Mesendoderm (in vitro differentiated cells): ENCODE data around the gene NPY4R. TPM values are rescaled to one million over a fixed set of nuclear protein-coding genes. Genes with fewer than 3 reads are reported as not detected.
"Not testable (repeated sequence)": the region's sequence is repeated elsewhere in the genome, so short reads cannot be mapped to it uniquely, and the experiment has no call there.

Source experiments
- DNase-seq: peaks from one replicate; pipeline ENCODE4 v3.0.0; 2013
- H2AK5ac ChIP-seq: 2 replicates; pipeline ENCODE4 v1.6.1; 2013; ENCODE audit warnings: low read length, inconsistent platforms
- H2BK120ac ChIP-seq: 2 replicates; pipeline ENCODE4 v1.6.1; 2013; ENCODE audit warnings: low read depth, mild to moderate bottlenecking, low read length, moderate library complexity, mixed read lengths
- H2BK15ac ChIP-seq: replicated peaks from 2 replicates; pipeline ENCODE4 v1.6.1; 2013; ENCODE audit warnings: low read depth, mild to moderate bottlenecking, moderate library complexity
- H2BK5ac ChIP-seq: 2 replicates; pipeline ENCODE4 v1.6.1; 2013; ENCODE audit warnings: low read length, inconsistent platforms
- H3K18ac ChIP-seq: 2 replicates; pipeline ENCODE4 v1.6.1; 2013; ENCODE audit warnings: mild to moderate bottlenecking, low read length, mixed read lengths
- H3K23ac ChIP-seq: one replicate; pipeline ENCODE4 v1.6.1; 2013; ENCODE audit warnings: low read length
- H3K27ac ChIP-seq: 2 replicates; pipeline ENCODE4 v1.5.1; 2013; ENCODE audit warnings: low read depth, mild to moderate bottlenecking, inconsistent platforms, low read length, moderate library complexity
- H3K27me3 ChIP-seq: 2 replicates; pipeline ENCODE4 v1.6.1; 2013; ENCODE audit warnings: low read length, control low read depth, mild to moderate bottlenecking, inconsistent platforms; ENCODE audit not compliant: insufficient read depth, poor library complexity
- H3K36me3 ChIP-seq: 2 replicates; pipeline ENCODE4 v1.6.1; 2013; ENCODE audit warnings: low read length, inconsistent platforms; ENCODE audit not compliant: control insufficient read depth, insufficient read depth
- H3K4ac ChIP-seq: one replicate; pipeline ENCODE4 v1.6.1; 2013; ENCODE audit warnings: low read depth, mild to moderate bottlenecking, low read length, moderate library complexity
- H3K4me1 ChIP-seq: 2 replicates; pipeline ENCODE4 v1.6.1; 2013; ENCODE audit warnings: low read depth, low read length, inconsistent platforms; ENCODE audit not compliant: control insufficient read depth
- H3K4me2 ChIP-seq: 2 replicates; pipeline ENCODE4 v1.6.1; 2013; ENCODE audit warnings: low read length
- H3K4me3 ChIP-seq: 2 replicates; pipeline ENCODE4 v1.5.1; 2013; ENCODE audit warnings: mild to moderate bottlenecking, low read length
- H3K56ac ChIP-seq: one replicate; pipeline ENCODE4 v1.6.1; 2013; ENCODE audit warnings: low read length
- H3K79me1 ChIP-seq: 2 replicates; pipeline ENCODE4 v1.6.1; 2013; ENCODE audit warnings: low read length, inconsistent platforms
- H3K79me2 ChIP-seq: 2 replicates; pipeline ENCODE4 v1.6.1; 2013; ENCODE audit warnings: mild to moderate bottlenecking, low read length; ENCODE audit not compliant: control insufficient read depth, insufficient read depth
- H3K9ac ChIP-seq: 2 replicates; pipeline ENCODE4 v1.6.1; 2013; ENCODE audit warnings: low read length, inconsistent platforms
- H4K5ac ChIP-seq: one replicate; pipeline ENCODE4 v1.6.1; 2013; ENCODE audit warnings: low read length
- H4K8ac ChIP-seq: one replicate; pipeline ENCODE4 v1.6.1; 2013; ENCODE audit warnings: low read depth, mild to moderate bottlenecking, control low read depth, low read length, moderate library complexity
- WGBS: extraction: QIAGEN DNeasy Blood & Tissue Kit; methylation state at CpG from one replicate; pipeline ENCODE4 v1.1.7; 2013; ENCODE audit warnings: low lambda C conversion rate, missing lambda C conversion rate; ENCODE audit not compliant: insufficient coverage; ENCODE audit errors: extremely low coverage; 5-methylcytosine and 5-hydroxymethylcytosine counted together
- polyA plus RNA-seq, 2 experiments: library from polyadenylated mRNA; stranded (reverse); fragments of 200-250 nt; gene quantifications; one replicate each; pipeline ENCODE4 v1.2.3, GENCODE V29; 2013

Gene NPY4R, protein sequence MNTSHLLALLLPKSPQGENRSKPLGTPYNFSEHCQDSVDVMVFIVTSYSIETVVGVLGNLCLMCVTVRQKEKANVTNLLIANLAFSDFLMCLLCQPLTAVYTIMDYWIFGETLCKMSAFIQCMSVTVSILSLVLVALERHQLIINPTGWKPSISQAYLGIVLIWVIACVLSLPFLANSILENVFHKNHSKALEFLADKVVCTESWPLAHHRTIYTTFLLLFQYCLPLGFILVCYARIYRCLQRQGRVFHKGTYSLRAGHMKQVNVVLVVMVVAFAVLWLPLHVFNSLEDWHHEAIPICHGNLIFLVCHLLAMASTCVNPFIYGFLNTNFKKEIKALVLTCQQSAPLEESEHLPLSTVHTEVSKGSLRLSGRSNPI
- 0.11 TPM for polyA plus RNA-seq (2013, experiment 1 of 2)
- 0.03 TPM for polyA plus RNA-seq (2013, experiment 2 of 2)

DNA sequence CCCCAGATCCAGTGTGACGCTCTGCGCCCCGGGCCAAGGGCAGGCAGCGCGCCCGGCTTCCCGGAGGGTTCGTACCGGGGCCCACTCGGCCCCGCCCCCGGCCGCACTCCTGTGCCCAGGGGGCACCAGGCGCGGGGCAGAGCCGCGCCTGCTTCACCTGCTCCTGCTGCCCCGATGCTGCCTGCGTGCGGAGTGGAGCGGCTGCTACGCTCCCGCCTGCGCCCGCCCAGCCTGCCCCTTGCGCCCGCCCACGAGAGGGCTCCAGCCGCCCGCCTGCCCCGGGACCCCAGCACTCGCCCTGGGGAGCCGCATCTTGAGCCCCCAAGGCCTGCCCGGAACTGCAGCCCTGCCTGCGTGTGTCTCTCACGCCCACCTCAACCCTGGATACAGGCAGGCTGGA, at the start of gene NPY4R:
NPY4R (minus strand) TSS at position 194 of the 400 bp plus-strand sequence. CDS start 3,323 bp downstream, outside the sequence.
- not testable (repeated sequence) for H4K5ac ChIP-seq, H3K18ac ChIP-seq, H2BK120ac ChIP-seq, H3K9ac ChIP-seq, H4K8ac ChIP-seq, H3K4me1 ChIP-seq, H3K4ac ChIP-seq, H3K79me1 ChIP-seq, H3K27me3 ChIP-seq, H3K4me2 ChIP-seq, H3K79me2 ChIP-seq, H3K23ac ChIP-seq, H2BK15ac ChIP-seq, H3K27ac ChIP-seq, DNase-seq, H2BK5ac ChIP-seq, H2AK5ac ChIP-seq, H3K36me3 ChIP-seq, H3K56ac ChIP-seq, H3K4me3 ChIP-seq
- no CpG with 5 or more reads among the region's 36 CpGs for WGBS

DNA sequence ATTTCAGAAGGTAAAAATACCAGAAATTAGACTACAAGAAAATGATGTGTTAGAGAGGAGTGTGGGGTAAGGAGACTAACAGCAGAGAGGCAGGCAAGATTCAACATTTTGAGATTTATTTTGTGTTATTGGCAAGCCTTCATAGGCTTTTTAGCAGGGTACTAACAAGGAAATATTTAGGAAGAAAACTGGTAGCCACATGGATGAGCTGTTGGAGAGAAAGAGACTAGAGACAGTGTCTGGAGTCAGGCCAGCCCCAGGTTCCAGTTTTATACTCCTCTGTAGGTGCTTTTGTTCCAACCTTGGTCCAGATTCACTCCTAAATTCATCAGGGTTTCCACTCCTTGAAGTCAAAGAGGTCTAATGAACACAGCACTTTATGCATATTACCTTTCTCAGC, 49.6 kb upstream of the NPY4R start:
- Histone ChIP-seq H3K36me3 (no peaks in the 10 kb centered on the region), H2BK15ac (no peak overlapping the region), H3K27me3 (no peaks in the 10 kb centered on the region), H4K5ac (no peak overlapping the region), H2AK5ac (no peak overlapping the region), H3K56ac (no peak overlapping the region), H4K8ac (no peak overlapping the region), H3K18ac (no peak overlapping the region), H3K4me2 (no peak overlapping the region), H2BK5ac (no peak overlapping the region), H3K79me2 (no peaks in the 10 kb centered on the region), H3K27ac (no peak overlapping the region), H3K23ac (no peak overlapping the region), H2BK120ac (no peak overlapping the region), H3K9ac (no peak overlapping the region), H3K4ac (no peak overlapping the region), H3K4me1 (no peaks in the 10 kb centered on the region), H3K4me3 (no peak overlapping the region), H3K79me1 (no peaks in the 10 kb centered on the region)
- no peak for DNase-seq

DNA sequence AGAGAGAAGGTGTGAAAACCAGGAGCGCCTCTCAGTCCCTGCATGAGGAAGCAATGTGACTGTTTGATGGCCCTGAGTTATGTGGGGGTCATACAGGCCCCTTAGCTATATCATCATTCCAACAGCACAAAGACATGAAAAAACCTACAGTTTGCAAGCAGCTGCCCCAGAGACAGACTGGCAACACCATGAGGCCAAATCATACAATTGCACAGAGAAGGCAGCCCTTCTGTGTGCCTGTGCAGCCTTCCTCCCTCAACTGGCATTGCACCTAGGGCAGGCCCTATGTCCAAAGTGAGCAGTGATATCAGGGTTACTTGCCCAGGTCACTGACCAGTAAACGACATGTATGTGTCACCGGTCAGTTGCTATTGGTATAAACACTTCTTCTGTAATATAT, 49.1 kb upstream of the NPY4R start:
- no peak overlapping the region for H2AK5ac ChIP-seq
- no peaks in the 10 kb centered on the region for H3K27me3 ChIP-seq
- no peak for DNase-seq
- no peak overlapping the region for H3K4me2 ChIP-seq
- no peak overlapping the region for H4K8ac ChIP-seq
- H3K23ac ChIP-seq = no peak overlapping the region
- H3K4ac ChIP-seq = no peak overlapping the region
- H2BK5ac ChIP-seq = no peak overlapping the region
- no peak overlapping the region for H3K56ac ChIP-seq
- no peak overlapping the region for H2BK15ac ChIP-seq
- H3K27ac ChIP-seq = no peak overlapping the region
- H2BK120ac ChIP-seq = no peak overlapping the region
- no peak overlapping the region for H3K4me3 ChIP-seq
- no peak overlapping the region for H3K18ac ChIP-seq
- H3K79me1 ChIP-seq = no peaks in the 10 kb centered on the region
- no peaks in the 10 kb centered on the region for H3K4me1 ChIP-seq
- no CpG with 5 or more reads among the region's 3 CpGs for WGBS
- H3K79me2 ChIP-seq = no peaks in the 10 kb centered on the region
- H3K9ac ChIP-seq = no peak overlapping the region
- no peaks in the 10 kb centered on the region for H3K36me3 ChIP-seq
- no peak overlapping the region for H4K5ac ChIP-seq

DNA sequence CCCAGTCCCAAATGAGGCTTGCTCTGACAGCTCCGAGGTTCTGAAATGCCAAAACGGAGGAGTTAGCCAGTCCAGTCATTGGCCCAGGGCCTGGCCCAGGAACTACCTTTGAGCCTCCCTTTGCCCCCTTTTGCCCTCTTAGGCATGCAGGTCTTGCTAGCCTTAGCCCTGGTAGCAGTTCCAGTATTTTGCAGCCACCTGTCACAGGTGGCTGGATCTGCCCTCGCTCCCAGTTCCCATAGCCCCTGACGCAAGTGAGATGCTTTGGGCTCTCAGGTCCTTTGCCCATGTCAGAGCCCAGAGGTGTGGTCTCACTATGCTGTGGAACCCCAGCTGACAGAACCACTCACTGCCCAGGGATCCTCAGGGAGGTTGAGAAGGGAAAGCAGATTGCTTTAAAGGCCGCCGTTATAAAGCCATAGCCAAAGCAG, 48.7 kb upstream of the NPY4R start:
- DNase-seq = no peak
- no peak overlapping the region for H2BK5ac ChIP-seq

DNA sequence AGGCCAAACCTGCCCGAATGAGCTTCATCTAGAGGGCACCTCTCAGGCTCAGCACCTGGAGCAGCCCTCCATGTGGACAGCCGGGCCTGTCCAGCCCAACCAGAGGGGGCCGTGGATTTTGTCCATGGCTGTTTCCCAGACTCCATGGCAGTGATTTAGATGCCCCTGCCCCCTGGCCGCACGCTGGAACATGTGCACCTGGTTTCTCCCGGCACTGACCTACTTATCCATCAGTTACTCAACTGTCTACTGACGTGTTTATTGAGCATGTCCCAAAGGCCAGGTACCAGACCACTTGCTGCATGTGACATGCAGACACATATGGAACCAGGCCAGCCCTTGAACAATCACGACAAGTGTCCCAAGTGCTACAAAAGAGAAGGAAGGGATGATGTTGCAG, 47.6 kb upstream of the NPY4R start:
- H3K27ac ChIP-seq, H2AK5ac ChIP-seq, H3K4me2 ChIP-seq, DNase-seq, H4K8ac ChIP-seq, H2BK15ac ChIP-seq, H3K79me1 ChIP-seq, H3K27me3 ChIP-seq, H3K23ac ChIP-seq, H2BK5ac ChIP-seq, H2BK120ac ChIP-seq, H3K4me3 ChIP-seq, H4K5ac ChIP-seq, H3K4me1 ChIP-seq, H3K18ac ChIP-seq, H3K56ac ChIP-seq, H3K4ac ChIP-seq, H3K9ac ChIP-seq, H3K36me3 ChIP-seq, H3K79me2 ChIP-seq: not testable (repeated sequence)
- no CpG with 5 or more reads among the region's 8 CpGs for WGBS

More for the DNA sequence above, 48.7 kb upstream of the NPY4R start:
- H3K4me3 ChIP-seq = no peak overlapping the region
- no peak overlapping the region for H3K9ac ChIP-seq
- H3K4ac ChIP-seq = no peak overlapping the region
- WGBS = no CpG with 5 or more reads among the region's 6 CpGs
- no peak overlapping the region for H2BK15ac ChIP-seq
- no peak overlapping the region for H2BK120ac ChIP-seq
- H3K56ac ChIP-seq = no peak overlapping the region
- H3K36me3 ChIP-seq = no peaks in the 10 kb centered on the region
- H3K79me2 ChIP-seq = no peaks in the 10 kb centered on the region
- no peaks in the 10 kb centered on the region for H3K27me3 ChIP-seq
- H2AK5ac ChIP-seq = no peak overlapping the region
- H3K79me1 ChIP-seq = no peaks in the 10 kb centered on the region
- no peak overlapping the region for H4K5ac ChIP-seq
- no peaks in the 10 kb centered on the region for H3K4me1 ChIP-seq
- no peak overlapping the region for H3K4me2 ChIP-seq
- H3K18ac ChIP-seq = no peak overlapping the region
- H4K8ac ChIP-seq = no peak overlapping the region
- H3K23ac ChIP-seq = no peak overlapping the region
- no peak overlapping the region for H3K27ac ChIP-seq

DNA sequence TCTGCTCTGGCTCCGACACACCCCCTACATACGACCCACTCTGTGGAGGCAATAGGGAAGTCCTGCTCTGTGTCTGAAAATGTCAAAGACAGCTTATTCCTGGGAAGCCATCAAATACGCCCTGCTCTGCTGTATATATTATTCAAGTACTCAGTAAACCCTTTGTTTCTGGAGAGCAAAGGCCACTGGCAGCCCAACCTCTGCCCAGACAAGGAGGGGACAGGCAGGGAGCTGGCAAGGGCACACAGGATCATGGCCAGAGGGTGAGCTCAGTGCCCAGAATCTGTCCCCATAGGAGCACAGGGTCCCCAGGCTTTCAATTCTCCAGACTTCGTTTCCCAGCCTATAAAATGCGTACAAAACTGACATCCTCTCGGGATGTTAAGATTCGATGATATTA, 47.0 kb upstream of the NPY4R start:
- H3K27ac ChIP-seq, H3K56ac ChIP-seq, H4K5ac ChIP-seq, H3K27me3 ChIP-seq, H3K4me3 ChIP-seq, H3K23ac ChIP-seq, H3K4me1 ChIP-seq, H2BK120ac ChIP-seq, H3K18ac ChIP-seq, DNase-seq, H3K9ac ChIP-seq, H4K8ac ChIP-seq, H3K4me2 ChIP-seq, H2BK15ac ChIP-seq, H3K79me2 ChIP-seq, H3K79me1 ChIP-seq, H3K36me3 ChIP-seq, H2BK5ac ChIP-seq, H2AK5ac ChIP-seq, H3K4ac ChIP-seq: not testable (repeated sequence)
- WGBS = no CpG with 5 or more reads among the region's 7 CpGs
